A673 (cell line): ENCODE measurements around the gene TRAPPC6A.

Source experiments
- EZH2 ChIP-seq: fragments of 200-600 bp; sonication (generic); IDR thresholded peaks from 2 replicates; pipeline ENCODE4 v1.6.1; 2017; ENCODE audit warnings: borderline replicate concordance, low read depth, mild to moderate bottlenecking, mixed read lengths, antibody characterized with exemption, low read length; ENCODE audit not compliant: poor library complexity, severe bottlenecking
- TF ChIP-seq, protein P1 (sequence below): fragments of 300-800, 200-600 bp; sonication (generic); conservative IDR thresholded peaks from 2 replicates; pipeline ENCODE4 v1.5.1; 2017; ENCODE audit warnings: low read depth, mild to moderate bottlenecking, antibody characterized with exemption, low read length, moderate library complexity, mixed read lengths

- TF ChIP-seq, protein P1, sequence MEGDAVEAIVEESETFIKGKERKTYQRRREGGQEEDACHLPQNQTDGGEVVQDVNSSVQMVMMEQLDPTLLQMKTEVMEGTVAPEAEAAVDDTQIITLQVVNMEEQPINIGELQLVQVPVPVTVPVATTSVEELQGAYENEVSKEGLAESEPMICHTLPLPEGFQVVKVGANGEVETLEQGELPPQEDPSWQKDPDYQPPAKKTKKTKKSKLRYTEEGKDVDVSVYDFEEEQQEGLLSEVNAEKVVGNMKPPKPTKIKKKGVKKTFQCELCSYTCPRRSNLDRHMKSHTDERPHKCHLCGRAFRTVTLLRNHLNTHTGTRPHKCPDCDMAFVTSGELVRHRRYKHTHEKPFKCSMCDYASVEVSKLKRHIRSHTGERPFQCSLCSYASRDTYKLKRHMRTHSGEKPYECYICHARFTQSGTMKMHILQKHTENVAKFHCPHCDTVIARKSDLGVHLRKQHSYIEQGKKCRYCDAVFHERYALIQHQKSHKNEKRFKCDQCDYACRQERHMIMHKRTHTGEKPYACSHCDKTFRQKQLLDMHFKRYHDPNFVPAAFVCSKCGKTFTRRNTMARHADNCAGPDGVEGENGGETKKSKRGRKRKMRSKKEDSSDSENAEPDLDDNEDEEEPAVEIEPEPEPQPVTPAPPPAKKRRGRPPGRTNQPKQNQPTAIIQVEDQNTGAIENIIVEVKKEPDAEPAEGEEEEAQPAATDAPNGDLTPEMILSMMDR = no peak
- no peak for TF ChIP-seq EZH2
Observed at GRCh38 chr19:45113628-45114027, 64.4 kb downstream of the TRAPPC6A start.
